HG03097 (cell line): ENCODE measurements around the gene RNF25.
A peak's percentile ranks its signal among the peaks of the same experiment; 100 is the strongest.

Experiments
- ATAC-seq: cut with Tn5 transposase; IDR thresholded peaks from one replicate; pipeline ENCODE4 v1.9.1; 2021; ENCODE audit not compliant: unreplicated experiment, low FRiP score

Gene RNF25

DNA sequence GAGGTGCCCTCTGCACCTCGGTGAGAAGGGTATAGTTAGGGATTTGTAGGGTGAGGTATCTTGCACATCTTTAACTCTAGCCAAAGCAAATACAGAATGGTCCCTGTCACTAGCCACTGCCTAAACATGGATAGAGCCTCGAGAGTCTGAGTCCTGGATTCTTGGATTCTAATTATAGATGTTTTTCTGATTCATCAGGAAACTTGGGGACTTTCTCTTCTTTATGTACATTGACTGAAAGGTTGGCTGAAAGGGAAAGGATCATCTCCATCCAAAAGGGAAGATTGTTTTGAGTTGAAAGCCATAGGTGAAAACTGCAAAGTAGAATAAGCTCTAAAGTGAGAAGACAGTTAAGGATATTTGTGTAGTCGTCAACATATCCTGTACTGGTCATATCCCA lies 8.3 kb upstream of the RNF25 start:
- ATAC-seq, result no peak

DNA sequence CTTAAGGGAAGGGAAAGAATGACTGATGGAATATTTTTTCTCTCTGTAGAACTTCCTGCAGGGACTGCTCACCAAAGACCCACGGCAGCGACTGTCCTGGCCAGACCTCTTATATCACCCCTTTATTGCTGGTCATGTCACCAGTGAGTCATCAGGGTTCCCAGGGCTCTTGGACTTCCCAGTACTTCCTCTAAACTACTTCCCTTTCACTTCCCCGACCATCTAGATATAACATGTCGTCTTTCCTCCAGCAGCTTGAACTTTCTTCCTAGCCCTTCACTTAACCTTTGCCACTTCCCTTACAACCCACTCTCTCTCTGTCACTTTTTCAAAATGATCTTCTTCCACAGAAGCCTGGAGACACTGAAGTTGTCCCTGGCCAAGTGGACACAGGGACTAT lies 7.3 kb upstream of the RNF25 start:
- no peak for ATAC-seq

DNA sequence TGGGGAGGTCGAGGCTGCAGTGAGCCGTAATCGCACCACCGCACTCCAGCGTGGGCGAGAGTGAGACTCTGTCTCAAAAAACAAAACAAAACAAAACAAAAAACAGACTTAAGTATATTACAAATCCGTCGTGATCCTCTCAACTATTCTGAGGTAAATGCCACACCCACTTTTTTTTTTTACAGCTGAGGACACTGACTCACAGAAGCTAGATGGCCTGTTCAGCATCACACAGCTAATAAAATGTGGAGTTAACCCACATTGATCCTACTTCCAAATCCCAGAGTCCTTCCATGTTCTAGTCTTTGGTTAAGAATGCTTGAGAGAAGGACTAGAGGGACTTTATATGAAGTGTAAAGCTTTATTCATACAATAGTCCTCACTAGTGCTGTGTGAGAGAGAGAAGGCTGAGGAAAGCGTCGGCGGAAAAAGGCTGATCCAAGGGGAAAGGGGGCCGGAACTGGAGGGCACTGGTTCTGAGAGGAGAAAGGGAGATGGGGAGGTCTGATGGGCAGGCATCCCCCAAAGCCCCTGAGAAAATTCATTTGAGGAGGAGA lies 627 bp downstream of the RNF25 start:
- no peak for ATAC-seq

DNA sequence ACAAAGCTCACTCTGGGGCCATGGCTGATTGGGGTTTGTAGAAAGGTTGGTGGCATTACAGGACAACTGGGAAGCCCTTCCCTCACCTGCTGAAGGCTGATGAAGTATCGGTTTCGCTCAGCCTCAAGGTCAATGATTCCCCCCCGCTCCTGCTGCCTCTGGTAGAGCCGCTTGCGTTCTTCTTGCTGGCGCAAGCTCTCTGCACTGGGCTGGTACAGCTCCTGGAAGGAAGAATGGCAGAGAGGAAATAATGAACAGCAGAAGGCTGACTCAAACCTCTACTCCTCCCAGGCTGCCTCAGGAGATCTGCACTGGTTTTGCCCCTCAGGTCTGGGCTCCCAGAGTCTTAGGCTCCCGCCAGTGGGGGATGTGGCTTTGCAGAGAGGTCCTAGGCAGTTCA lies 7.1 kb downstream of the RNF25 start:
- no peak for ATAC-seq

DNA sequence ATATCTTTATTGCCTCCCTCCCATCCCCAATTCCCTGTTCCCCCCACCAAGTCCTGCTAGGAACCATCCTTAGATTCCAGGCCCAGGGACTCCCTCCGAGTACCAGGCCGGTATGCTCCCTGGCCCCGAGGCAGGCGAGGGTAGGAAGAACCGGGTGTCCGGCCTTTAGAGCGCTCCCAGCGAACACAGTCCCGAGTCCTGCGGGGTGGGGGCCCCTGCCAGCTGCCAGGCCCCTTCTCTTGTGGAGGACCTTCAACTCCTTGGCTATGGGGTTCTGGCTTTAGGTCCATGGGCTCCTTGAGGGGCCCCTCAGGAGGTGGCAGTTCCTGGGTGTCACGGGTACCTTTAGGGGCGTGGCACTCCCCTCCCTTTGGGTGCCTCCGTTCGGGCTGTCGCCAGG lies 7.9 kb downstream of the RNF25 start:
- ATAC-seq, result no peak

DNA sequence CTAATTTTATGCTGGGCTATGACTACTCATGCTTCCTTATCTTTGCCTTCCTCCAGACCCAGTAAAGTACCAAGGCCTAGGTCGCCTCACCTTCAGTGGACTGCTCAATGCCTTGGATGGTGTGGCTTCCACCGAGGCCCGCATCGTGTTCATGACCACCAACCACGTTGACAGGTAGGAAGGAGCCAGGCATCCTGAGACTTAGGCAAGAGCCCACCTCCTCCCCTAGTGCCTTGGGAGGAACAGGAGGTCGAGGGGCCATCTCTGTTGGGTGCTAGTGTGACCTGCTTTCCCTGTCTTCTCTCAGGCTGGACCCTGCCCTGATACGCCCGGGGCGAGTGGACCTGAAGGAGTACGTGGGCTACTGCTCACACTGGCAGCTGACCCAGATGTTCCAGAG lies 9.0 kb downstream of the RNF25 start:
- ATAC-seq, result no peak

DNA sequence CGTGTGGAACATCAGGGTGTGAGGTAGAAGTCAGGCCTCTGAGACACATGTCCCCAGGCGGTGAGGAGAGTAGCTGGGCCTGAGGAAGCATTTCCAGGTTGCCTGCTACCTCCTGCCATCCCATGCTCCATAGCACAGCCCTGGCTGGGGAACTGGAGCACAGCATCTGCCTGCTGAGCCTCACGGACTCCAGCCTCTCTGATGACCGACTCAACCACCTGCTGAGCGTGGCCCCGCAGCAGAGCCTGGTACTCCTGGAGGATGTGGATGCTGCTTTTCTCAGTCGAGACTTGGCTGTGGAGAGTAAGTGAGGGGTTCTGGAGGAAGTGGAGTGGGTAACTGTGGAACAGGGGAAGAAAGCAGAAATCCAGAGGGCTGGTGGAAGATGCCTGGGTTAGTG lies 9.4 kb downstream of the RNF25 start:
- ATAC-seq, result no peak

DNA sequence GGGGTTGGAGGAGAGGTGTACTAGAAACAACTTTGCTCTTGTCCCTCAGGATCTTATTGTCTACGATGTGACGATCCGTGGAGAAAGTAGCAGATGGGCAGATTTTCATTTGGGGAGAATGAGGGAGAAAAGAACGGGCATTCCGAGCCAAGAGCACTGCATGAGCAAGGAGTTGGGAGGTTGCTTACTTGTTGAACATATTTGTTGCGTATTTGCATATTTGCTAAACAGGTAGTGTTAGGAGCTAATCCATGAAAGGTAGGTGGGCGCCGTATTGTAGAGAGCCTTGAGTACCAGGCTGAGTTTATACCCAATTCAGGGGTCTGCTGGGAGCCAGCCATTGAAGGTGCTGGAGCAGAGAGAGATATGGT lies 11.8 kb downstream of the RNF25 start:
- ATAC-seq, result no peak

DNA sequence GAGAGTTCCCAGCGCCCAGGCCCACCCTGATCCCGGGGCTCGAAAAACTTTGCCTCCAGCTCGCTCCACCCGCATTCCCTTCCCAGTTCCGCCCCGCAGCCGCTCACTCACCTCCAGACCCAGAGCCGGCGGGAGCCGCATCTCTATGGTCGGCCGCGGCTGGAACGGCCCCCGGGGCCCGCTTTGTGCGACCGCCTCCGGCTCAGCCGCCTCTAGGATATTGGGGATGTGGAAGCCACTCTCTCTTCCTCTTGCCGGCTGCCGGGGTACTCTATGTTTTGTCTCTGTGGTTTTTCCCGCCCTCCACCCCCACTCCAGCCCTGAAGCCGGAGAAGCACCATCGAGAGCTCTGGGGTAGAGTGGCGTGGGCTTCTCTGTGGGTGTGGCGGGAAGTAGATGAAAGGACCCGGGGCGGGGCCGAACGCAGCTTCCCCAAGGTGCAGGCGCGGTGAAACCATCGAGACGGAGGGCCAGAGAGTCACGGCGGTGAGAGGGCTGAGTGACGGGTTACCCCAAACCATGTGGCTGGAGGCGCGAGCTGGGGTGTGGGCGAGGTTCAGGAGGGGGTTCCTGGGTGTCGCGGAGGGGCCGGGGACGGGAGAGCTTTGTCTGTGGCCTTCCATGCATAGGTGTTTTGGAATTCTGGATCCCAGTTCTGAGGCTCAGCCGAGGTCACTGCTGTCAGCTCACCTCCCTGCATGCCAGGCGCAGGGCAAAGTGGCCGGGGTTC lies 12.4 kb downstream of the RNF25 start, which contains the start of the genes BCS1L and ZNF142:
Gene BCS1L (plus strand): TSS at position 426 of the 730 bp plus-strand sequence. CDS start 1,305 bp downstream, outside the sequence.
Gene ZNF142 (minus strand): TSS at position 366 of the 730 bp plus-strand sequence. CDS start 3,194 bp downstream, outside the sequence.
- ATAC-seq, result peak; percentile 94

DNA sequence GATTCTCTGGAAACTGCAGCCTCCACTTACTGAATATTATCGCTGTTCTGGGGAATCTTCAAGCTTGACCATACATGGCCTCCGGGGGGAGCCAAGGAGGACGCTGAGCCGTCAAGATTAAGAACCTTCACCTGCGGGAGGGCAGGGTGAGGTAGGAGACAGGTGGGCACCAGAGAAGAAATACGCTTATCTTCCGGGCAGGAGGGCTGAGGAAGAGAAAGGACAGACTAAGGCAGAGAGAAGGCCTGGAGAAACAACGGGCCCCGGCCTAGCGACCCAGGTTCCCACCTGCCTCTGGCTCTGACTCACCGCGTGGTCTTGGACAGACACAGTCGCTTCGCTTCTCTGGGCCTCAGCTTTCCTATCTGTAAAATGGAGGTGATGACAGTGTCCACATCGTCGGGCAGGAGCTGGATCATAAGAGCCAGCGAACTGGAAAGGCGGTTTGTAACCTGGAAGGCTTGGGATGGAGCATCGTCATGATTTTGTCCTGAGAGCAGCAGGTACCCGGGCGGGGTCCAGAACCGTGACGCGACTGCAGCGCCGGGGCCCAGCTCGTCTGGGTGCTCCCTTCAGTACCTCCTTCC lies 13.0 kb downstream of the RNF25 start:
- peak; percentile 17 for ATAC-seq

DNA sequence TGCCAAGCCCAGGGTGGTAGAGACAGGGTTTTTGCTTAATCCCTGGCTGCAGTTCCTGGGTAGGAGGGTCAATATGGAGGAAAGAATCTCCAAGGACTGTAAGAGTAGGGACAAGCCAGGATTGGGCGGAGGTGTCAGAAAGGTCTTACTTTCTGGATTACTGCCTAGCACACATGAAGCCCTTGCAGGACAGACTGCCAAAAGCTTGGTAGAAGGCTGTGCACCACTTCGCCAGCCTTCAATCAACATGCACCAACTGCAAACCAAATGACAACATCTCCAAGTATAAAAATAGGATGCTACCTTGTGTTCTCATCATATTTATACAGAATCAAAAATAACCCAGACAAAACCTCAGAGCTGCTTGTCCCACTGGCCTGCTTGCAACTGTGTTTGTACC lies 16.1 kb downstream of the RNF25 start:
- no peak for ATAC-seq

DNA sequence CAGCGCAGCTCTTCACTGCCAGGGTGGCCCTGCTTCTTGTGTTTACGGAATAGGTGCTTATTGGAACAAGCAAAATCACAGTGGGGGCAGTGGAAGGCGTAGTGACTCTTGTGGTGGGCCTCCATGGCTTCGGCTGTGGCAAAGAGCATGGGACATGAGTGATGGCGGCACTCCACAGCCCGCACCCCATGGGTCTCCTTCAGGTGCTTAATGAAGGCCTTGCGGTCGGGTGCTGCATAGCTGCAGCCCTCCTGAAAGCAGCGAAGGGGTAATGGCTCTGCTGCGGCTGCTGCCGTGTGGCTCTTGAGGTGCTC lies 23.1 kb downstream of the RNF25 start:
- no peak for ATAC-seq

DNA sequence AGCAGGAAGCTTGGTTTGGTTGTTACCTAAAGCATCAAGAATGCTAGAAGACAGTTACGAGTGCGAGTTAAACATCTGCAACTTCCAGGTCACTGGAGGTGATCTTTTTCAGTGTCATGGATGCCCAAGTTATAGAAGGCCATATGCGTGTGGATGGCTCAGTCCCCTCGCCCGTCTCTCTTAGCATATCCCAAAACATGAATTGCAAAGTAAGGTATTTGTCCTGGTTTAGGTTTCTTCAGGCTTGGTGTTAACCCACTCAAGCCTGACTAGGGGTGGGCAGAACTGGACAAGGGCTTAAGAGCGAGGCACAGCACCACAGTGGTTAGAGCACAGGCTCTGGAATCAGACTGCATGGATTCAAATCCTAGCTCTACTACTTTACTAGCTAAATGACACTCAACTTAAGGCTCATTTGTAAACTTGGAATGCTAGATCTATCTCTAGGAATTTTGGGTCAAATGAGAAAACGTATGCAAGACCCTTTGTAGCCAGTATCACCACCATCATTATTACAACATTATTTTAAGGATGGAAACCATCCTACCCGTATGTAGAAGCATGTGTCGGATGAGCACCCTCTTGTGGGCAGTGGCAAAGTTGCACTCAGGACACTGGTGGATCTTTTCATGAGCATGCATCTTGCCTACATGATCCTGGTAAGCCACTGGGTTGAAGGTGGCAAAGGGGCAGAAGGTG lies 23.6 kb downstream of the RNF25 start:
- ATAC-seq, result no peak

DNA sequence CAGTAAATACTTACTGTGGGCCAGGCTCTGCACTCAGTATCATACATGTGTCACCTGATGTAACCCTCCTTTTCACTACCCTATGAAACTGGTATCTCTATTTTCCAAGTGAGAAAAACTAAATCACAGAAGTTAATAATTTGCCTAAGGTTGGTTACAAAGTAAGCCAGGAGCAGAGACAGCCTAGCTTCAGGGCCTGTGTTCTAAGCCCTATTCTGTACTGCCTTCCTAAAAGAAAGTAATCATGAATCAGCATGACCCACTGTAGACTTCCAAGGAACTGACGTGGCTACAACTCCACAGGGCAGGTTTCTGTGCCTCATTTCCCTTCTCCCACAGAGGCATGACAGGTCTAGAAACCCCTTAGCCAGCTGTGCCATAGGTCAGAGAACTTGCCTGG lies 26.7 kb downstream of the RNF25 start:
- no peak for ATAC-seq

DNA sequence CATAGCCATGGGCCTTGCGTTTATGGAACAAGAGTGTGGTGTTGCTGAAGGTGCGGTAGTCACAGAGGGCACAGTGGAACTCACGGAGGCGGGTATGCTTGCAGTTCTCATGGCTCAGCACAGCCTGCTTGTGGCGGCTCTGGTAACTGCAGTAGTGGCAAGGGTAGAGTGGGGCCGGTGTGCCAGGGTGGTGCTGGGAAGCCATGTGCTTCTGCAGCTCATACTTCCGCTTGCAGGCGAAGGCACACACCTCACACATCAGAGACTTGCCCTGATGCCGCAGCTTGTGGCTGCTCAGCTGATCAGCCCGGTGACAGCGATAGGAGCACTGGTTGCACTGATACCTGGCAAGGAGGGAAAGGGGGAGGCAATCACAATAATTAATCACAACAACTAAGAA lies 27.1 kb downstream of the RNF25 start:
- ATAC-seq, result no peak

DNA sequence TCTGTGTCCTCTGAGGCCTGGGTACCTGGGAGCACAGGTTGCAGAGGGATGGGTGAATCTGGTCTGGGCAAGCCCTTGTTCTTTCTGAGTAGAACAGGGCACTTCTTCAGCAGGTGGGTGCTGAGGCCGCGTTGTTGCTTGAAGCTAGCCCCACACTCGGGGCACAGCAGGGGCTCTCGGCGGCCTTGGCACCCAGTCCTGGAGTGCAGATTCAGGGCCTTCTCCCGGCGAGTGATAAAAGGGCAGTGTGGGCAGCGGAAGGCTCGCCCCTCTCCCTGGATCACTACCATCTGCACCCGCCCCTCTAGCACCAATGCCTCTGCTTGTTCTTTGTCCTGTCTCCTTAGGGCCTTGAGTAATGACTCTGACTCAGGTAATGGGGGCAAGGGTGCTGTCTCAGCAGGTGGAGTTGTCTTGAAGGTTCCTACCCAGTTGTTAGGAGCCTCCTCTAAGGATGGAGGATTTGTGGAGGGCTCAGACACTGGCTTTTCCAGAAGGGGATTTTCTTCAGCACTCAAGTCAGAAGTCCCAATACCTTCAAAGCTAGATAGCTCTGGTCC lies 28.0 kb downstream of the RNF25 start:
- ATAC-seq, result no peak

DNA sequence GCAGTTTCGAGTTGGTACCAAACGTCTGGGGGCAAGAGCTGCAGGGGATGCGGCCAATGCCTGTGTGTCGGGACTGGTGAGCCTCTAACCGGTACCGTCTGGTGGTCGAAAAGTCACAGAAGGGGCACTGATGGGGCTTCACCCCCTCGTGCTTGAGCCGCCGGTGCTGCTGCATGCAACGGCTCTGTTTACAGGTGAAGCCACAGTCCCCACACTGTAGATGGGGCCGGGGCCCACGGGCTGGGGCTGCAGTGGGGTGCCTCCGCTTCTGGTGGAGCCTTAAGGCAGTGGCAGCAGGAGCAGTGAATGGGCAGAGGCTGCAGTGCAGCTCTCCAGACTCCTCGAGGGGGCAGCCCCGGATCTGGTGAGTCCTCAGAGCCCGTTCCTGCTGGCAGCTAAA lies 29.0 kb downstream of the RNF25 start:
- no peak for ATAC-seq

DNA sequence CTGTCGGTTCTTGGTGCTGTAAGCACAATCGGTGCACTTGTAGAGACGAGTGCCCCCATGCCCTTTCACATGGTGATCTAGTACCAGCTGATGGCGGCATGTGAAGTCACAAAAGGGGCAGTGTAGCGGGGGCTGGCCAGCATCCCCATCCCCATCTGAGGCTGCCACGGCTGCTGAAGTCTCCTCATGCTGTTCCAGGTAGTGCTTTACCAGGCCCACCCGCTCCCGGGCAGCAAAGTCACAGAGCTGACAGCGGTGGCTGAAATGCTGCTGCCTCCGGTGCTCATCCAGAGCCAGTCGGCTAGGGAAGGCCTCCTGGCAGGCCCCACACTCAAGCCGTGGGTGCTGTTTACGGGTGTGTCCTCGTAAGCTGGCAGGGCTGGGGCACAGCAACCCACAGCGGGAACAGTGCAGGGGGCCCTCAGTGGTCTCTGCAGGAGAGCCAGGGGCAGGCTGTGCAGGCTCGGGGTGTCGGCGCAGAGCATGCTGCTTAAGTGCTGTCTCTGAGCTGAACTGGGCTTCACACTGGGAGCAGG lies 29.6 kb downstream of the RNF25 start:
- ATAC-seq, result no peak

DNA sequence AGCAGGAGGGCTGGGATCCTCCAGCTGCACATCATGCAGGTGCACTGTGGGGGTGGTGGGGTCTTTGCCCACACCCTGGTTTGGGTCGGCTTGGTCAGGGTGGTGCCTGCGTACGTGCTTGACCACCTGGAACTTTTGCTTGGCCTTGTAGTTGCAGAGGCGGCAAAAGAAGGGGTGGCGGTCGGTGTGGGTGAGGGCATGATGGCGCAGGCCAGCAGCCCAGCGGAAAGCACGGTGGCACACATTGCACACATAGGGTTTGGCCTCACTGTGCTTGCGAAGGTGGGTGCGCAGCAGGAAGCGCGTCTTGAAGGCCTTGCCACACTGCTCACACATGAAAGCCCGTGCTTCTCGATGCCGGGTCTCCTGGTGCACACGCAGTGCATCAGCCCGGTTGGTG lies 33.4 kb downstream of the RNF25 start:
- ATAC-seq, result no peak

DNA sequence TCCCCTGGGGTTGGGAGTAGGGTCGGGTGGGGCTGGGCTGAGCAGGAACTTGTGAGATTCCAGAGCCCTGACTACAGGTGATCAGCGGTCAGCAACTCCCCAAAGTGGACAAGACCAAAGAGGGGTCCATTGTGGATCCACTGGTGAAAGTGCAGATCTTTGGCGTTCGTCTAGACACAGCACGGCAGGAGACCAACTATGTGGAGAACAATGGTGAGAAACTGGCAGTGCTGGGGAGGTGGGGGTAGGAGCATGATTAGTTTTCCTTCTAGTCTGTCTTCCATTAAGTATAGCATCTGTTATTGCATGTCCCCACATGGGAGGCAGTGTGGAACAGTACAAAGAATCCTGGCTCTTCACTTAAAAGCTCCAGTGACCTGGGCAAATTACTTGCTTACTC lies 36.1 kb downstream of the RNF25 start:
- no peak for ATAC-seq

DNA sequence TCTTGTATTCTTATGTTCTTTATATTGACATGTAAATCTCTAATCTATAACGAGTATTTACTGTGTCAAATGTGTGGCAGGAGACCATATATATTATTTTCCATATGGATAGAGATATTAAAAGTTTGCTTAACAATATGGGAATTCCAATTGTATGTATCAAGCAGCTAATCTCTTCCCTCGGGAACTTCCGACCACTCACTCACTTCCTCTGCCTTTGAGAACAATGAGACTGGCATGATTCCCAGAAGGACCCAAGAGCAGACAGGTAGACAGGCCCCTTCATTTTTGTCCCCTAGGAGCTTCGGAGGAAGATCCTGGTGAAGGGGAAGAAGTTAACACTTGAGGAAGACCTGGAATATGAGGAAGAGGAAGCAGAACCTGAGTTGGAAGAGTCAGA lies 40.0 kb downstream of the RNF25 start:
- no peak for ATAC-seq
